Head of caudate nucleus (tissue), 42 donors: ENCODE results near the gene ANAPC5.
"Not testable (repeated sequence)": the region's sequence is repeated elsewhere in the genome, so short reads cannot be mapped to it uniquely, and the experiment has no call there.

Experiments
- DNase-seq, 42 donors: peaks; one replicate each; pipeline versions ENCODE4 v3.0.0 to v3.0.0-alpha.2; 2020 to 2021; ENCODE audit warnings: mixed read lengths in 7 of 42
- intact Hi-C: fragments of 100-400 bp; cut with DNase I; formaldehyde crosslinking; loops from one replicate; pipeline ENCODE4 v1.15.0; 2022

ANAPC5 gene

GRCh38 chr12:121330692-121331091 is 21.5 kb downstream of the ANAPC5 start:
- intact Hi-C loops, result loop anchor here (5.0 kb wide), 2 partner anchors 72 to 112 kb away; partner anchors contain the start of gene RNF34
- DNase-seq, result peak in 1 of 42 donors; percentile 29

- intact Hi-C loops, result loop anchor here (5.0 kb wide), 2 partner anchors 72 to 112 kb away; partner anchors contain the start of gene RNF34
- peak in 1 of 42 donors; percentile 31 for DNase-seq
Observed at GRCh38 chr12:121330195-121330594, 22.0 kb downstream of the ANAPC5 start.

- intact Hi-C loops, result no loop called here
- DNase-seq, result no peak
Observed at GRCh38 chr12:121328620-121329019, 23.6 kb downstream of the ANAPC5 start.

- peak; percentile 42 to 90 (median 70) for DNase-seq
- intact Hi-C loops, result no loop called here
Observed at GRCh38 chr12:121326996-121327674, 25.1 kb downstream of the ANAPC5 start.

- intact Hi-C loops, result no loop called here
- DNase-seq, result peak in 1 of 42 donors; percentile 13
Observed at GRCh38 chr12:121325922-121326396, 26.3 kb downstream of the ANAPC5 start.

- DNase-seq, result no peak
- intact Hi-C loops, result no loop called here
Observed at GRCh38 chr12:121323908-121324307, 28.3 kb downstream of the ANAPC5 start.

- intact Hi-C loops, result no loop called here
- peak in 2 of 42 donors; percentile 7 to 34 for DNase-seq
Observed at GRCh38 chr12:121318121-121318520, 34.1 kb downstream of the ANAPC5 start.

- intact Hi-C loops, result no loop called here
- DNase-seq, result no peak
Observed at GRCh38 chr12:121314431-121314830, 37.8 kb downstream of the ANAPC5 start.

- intact Hi-C loops, result not testable (repeated sequence)
- DNase-seq, result peak in 1 of 42 donors; percentile 1
Observed at GRCh38 chr12:121310231-121310630, 42.0 kb downstream of the ANAPC5 start.

GRCh38 chr12:121307397-121307796 is 44.8 kb downstream of the ANAPC5 start:
- peak in 1 of 42 donors; percentile 2 for DNase-seq
- intact Hi-C loops, result not testable (repeated sequence)

- peak in 2 of 42 donors; percentile 22 to 24 for DNase-seq
- intact Hi-C loops, result no loop called here
Observed at GRCh38 chr12:121304306-121304705, 47.9 kb downstream of the ANAPC5 start.

- intact Hi-C loops, result no loop called here
- no peak for DNase-seq
Observed at GRCh38 chr12:121301876-121302275, 50.3 kb downstream of the ANAPC5 start.

- intact Hi-C loops, result no loop called here
- DNase-seq, result peak in 2 of 42 donors; percentile 16 to 19
Observed at GRCh38 chr12:121300083-121300819, 52.0 kb downstream of the ANAPC5 start.

- intact Hi-C loops, result no loop called here
- peak in 2 of 42 donors; percentile 27 to 36 for DNase-seq
Observed at GRCh38 chr12:121299662-121300061, 52.5 kb downstream of the ANAPC5 start.

- intact Hi-C loops, DNase-seq: not testable (repeated sequence)
Observed at GRCh38 chr12:121298411-121298810, 53.8 kb downstream of the ANAPC5 start.

- intact Hi-C loops, result no loop called here
- peak in 38 of 42 donors; percentile 9 to 73 (median 50) for DNase-seq
Observed at GRCh38 chr12:121297435-121297991, 54.7 kb downstream of the ANAPC5 start.

- intact Hi-C loops, result no loop called here
- peak; percentile 42 to 93 (median 85) for DNase-seq
Observed at GRCh38 chr12:121296618-121297434, 55.4 kb downstream of the ANAPC5 start, which contains the start of gene CAMKK2. Gene CAMKK2, minus strand, starts transcription at chr12:121296709. Its CDS starts 22,183 bp downstream, at chr12:121274526.

GRCh38 chr12:121295746-121296617 is 56.2 kb downstream of the ANAPC5 start:
- intact Hi-C loops, result no loop called here
- peak in 31 of 42 donors; percentile 7 to 66 (median 38) for DNase-seq
